Left cardiac atrium (tissue), 4 donors: Measurements from ENCODE around the gene NAA16. TPM values are rescaled to one million over a fixed set of nuclear protein-coding genes. Genes with fewer than 3 reads are reported as not detected.

Experiments used
- ATAC-seq, 2 donors: fragments of 200-7000 bp; cut with Tn5 transposase; one replicate each; pipeline ENCODE4 v1.9.1; 2020; ENCODE audit warnings: mild to moderate bottlenecking in 2 of 2, moderate library complexity in 2 of 2
- DNase-seq: peaks from one replicate; pipeline ENCODE4 v3.0.0-alpha.2; 2020
- intact Hi-C, 2 donors: fragments of 100-400 bp; cut with DNase I; formaldehyde crosslinking; loops; one replicate each; pipeline versions ENCODE4 v1.14.1 to v1.15.1; 2022 to 2023
- total RNA-seq, 2 donors: library from RNA; stranded (reverse); fragmentation: NEBNext Ultra II Directional; extraction: Animal tissue kit (Norgen Biotek cat#: 25700); gene quantifications; one replicate each; pipeline ENCODE4 v1.2.1, GENCODE V29; 2021
- donor health status: DM: no; HTN: yes; CAD: no.
- donor health status: DM: no; HTN: yes; CAD: no; lungs with severe emphysema.
- donor health status: DM: yes; HTN: yes; CAD: no.
- donor health status: Dilated cardiomyopathy.

The NAA16 gene
- total RNA-seq, 2 donors from 2014 or later: 9.2 to 11.1 TPM

GRCh38 chr13:41299316-41300094 lies 11.6 kb upstream of the NAA16 start:
- DNase-seq (no peak), ATAC-seq (no peak)
- intact Hi-C loops: no loop called here

DNA sequence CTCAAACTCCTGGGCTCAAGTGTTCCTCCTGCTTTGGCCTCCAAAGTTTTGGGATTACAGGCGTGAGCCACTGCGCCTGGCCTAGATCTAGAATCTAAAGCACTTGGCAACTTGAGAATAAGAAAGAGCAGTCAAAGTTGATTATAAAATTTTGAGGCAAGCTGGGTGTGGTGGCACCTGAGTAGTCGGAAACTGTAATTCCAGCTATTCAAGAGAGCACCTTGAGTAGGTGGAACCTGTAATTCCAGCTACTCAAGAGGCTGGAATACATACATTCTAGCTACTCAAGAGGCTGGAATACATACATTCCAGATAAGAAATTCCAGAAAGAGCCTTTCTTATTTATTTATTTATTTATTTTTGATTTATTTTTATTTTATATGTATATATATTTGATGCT lies 8.3 kb upstream of the NAA16 start:
- no peak for ATAC-seq
- no peak for DNase-seq
- intact Hi-C loops: no loop called here

- DNase-seq: no peak
- no peak for ATAC-seq
- intact Hi-C loops: no loop called here
These were observed 6.5 kb upstream of the NAA16 start for GRCh38 chr13:41304551-41304950.

- ATAC-seq (no peak), DNase-seq (no peak)
- intact Hi-C loops: no loop called here
These were observed 4.6 kb upstream of the NAA16 start for GRCh38 chr13:41306271-41307145.

DNA sequence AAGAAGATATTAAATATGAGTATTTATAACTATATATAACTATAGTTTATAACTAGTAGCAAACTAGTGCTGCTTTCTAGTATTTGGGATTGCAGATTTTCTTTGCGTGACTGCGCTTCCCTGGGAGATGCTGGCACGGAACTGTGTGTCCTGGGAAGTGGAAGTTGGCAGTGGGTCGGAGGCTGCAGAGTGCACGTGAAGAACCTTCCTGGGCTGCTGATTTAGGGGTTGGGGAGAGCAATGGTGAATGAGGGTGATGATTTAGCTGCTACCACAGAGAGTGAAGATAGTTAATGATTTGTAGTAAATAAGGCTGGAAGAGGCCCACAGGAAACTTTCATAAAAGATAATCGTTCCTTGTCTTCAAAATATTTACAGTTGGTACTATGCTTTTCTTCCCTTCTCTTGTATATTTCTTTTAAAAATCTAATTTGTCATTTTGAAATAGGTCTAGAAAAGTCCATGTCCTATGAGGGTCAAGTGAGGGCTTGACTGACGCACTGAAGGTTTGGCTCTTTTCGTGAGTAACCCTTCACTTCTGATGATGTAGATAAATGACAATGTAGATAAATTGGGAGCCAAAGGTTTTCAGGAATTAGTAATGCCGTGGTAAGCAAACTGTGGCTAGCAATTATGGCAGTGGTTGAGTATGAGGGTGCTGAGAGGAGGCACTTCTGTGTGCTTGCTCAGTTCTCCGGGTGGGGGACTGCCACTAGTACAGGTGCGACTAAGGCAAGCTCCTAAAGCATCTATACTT lies 3.0 kb upstream of the NAA16 start:
- no peak for ATAC-seq
- DNase-seq: no peak
- intact Hi-C loops: no loop called here

- intact Hi-C loops: no loop called here
- peak; percentile 46 for DNase-seq
- ATAC-seq: peak; percentile 78 to 85
These were observed 524 bp downstream of the NAA16 start for GRCh38 chr13:41311406-41312175.

DNA sequence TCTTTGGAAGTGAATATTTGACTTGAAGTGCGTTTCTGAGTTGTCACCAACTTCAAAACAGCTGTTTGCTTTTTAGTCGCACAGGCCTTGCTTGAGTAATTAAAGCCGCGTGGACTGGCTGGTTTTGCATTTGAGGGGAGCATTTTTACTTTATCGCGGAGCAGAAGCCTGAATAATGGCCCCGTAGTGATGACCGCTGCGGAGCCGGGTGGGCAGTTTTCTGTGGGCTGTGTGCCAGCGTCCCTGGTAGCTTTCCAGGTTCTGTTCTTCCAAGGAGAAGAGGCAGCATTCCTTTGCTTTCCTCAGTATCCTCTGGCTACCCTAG lies 1.1 kb downstream of the NAA16 start:
- ATAC-seq (peak; percentile 10 to 22), DNase-seq (peak; percentile 57)
- intact Hi-C loops: no loop called here

DNA sequence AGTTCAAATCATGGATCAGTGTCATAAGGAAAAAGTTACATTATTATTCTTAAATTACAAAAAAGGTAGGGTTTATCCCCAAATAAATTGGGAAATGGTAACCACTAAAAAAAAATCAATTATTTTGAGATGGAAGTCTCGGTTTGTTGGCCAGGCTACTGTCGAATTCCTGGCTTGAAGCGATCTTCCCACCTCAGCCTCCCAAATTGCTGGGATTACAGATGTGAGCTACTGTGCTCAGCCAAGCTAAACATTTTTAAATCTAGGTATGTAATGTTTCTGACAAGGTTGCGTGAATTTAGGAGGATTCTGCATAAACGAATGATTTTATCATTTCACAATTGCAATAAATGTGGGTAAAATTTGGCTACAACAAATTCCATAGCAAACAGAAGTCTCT lies 2.0 kb downstream of the NAA16 start:
- DNase-seq (no peak), ATAC-seq (no peak)
- intact Hi-C loops: no loop called here

GRCh38 chr13:41313659-41314197 lies 2.7 kb downstream of the NAA16 start:
- intact Hi-C loops: no loop called here
- ATAC-seq (no peak), DNase-seq (no peak)

GRCh38 chr13:41315443-41316047 lies 4.5 kb downstream of the NAA16 start:
- intact Hi-C loops: no loop called here
- ATAC-seq: no peak

GRCh38 chr13:41317243-41317642 lies 6.2 kb downstream of the NAA16 start:
- DNase-seq: no peak
- no peak for ATAC-seq
- intact Hi-C loops: no loop called here

More at GRCh38 chr13:41315443-41316047, 4.5 kb downstream of the NAA16 start:
- DNase-seq: no peak

GRCh38 chr13:41325752-41326151 lies 14.7 kb downstream of the NAA16 start:
- DNase-seq (no peak), ATAC-seq (no peak)
- intact Hi-C loops: no loop called here

DNA sequence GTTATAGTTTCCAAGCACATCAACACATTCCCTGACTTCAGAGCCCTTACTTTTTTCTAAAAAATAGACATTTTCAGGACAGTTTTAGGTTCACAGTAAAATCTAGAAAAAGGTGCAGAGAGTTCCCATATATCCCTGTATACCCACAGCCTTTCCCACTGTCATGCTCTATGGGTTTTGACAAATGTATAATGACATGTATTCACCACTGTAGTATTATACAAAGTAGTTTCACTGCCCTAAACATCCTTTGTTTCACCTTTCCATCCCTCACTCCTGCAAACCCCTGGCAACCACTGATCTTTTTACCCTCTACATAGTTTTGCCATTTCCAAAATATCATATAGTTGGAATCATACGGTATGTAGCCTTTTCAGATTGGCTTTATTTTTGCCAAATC lies 15.6 kb downstream of the NAA16 start:
- ATAC-seq (no peak), DNase-seq (no peak)
- intact Hi-C loops: no loop called here

DNA sequence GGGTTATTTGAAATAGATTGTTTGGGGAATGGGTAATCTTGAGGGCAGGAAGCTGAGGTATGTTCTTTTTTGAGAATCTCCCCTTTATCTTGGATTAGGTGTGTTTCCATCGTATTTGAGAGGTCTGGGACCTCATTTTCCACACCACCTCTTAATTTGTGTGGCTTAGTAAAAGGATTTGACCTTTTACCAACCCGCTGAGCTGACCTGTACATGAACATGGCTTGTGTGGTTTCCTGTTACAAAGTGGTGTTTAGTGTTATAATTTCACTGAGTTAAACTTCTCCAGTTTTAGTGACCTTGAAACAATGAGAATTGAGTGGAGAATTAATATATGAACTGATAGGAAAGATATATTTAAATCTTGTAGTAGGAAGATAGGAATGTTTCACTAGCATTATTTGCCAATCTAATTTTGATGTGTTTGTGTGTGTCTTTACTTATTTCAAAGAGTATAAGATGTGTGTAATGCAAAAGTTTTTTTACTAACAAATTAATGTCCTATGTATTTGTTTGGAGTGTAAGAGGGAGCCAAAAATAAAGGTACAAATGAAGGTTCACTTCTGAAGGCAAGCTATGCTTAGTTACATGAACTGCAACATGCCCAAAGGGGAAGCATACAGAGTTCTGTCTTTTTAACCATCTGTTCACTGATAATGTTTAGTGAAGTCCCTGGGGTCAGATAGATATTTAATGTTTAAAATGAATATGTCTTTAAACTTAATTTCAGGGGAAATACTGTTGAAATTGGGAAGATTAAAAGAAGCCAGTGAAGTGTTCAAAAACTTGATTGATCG lies 17.1 kb downstream of the NAA16 start:
- ATAC-seq (no peak), DNase-seq (no peak)
- intact Hi-C loops: no loop called here

GRCh38 chr13:41332829-41333228 lies 21.8 kb downstream of the NAA16 start:
- ATAC-seq (peak; percentile 43 to 76), DNase-seq (no peak)
- intact Hi-C loops: no loop called here

DNA sequence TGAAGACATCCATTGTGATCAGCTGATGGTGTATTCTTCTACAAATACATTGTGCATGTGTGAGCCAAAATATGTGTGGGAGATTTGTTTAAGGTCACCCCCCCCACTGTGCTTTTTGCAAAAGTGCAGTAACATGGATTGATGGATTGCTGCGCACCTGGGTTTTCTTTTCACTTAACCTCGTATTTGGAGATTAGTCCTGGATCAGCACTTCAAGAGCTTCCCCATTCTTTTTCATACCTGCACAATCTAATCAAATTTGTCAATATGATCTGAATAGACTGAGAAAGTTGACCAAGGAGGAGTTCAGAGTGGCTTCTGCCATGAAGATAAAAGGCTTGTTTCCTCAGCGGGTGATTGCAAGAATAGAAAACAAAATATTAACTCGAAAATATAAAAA lies 23.7 kb downstream of the NAA16 start:
- no peak for DNase-seq
- no peak for ATAC-seq

DNA sequence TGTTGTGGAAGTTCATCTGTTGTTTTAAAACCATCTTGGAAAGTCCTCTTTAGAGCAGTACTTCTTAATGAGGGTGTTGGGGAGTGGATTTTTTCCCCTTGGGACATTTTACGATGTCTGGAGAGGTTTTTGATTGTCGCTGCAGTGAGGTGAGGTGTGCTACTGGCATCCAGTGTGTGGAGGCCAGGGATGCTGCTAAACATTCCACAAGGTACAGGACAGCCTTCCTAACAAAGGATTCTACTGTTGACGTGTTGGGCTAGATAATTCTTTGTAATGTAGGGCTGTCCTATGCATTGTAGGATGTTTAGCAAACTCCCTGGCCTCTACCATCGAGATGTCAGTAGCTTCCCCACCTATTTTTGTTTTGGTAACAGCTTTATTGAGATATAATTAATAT lies 33.3 kb downstream of the NAA16 start:
- ATAC-seq (no peak), DNase-seq (no peak)
- intact Hi-C loops: no loop called here

More for the DNA sequence above, 23.7 kb downstream of the NAA16 start:
- intact Hi-C loops: no loop called here
